Lung microvascular endothelial cell (primary cell): ENCODE results near the gene PHF24. TPM values are rescaled to one million over a fixed set of nuclear protein-coding genes. Genes with fewer than 3 reads are reported as not detected.
A peak's percentile ranks its signal among the peaks of the same experiment; 100 is the strongest.

ENCODE experiments used
- DNase-seq, 2 donors: peaks; one replicate each; pipeline versions ENCODE4 v3.0.0 to v3.0.0-alpha.2; 2010; ENCODE audit warnings: low read depth in 2 of 2
- total RNA-seq: library from RNA; depleted of rRNA; stranded (reverse); fragments of >200 nt; gene quantifications from 2 replicates; pipeline ENCODE4 v1.2.1, GENCODE V29; 2014

PHF24 gene
- total RNA-seq, 1 donor from 2014 or later = not detected

- DNase-seq = no peak
Observed at GRCh38 chr9:34983209-34983608, 25.1 kb downstream of the PHF24 start.

- DNase-seq = peak; percentile 48 to 49
Observed at GRCh38 chr9:34984049-34984448, 26.0 kb downstream of the PHF24 start.

GRCh38 chr9:34985311-34985899, 27.3 kb downstream of the PHF24 start:
- peak; percentile 73 to 84 for DNase-seq

- DNase-seq = peak; percentile 52 to 59
Observed at GRCh38 chr9:34986540-34987047, 28.5 kb downstream of the PHF24 start.

GRCh38 chr9:34987160-34987901, 29.2 kb downstream of the PHF24 start:
- DNase-seq = no peak

GRCh38 chr9:34988218-34989002, 30.3 kb downstream of the PHF24 start:
- no peak for DNase-seq

GRCh38 chr9:34989003-34989945, 31.2 kb downstream of the PHF24 start, which contains the start of gene DNAJB5:
Gene DNAJB5, plus strand, starts transcription at chr9:34989745. Its CDS starts 886 bp downstream, at chr9:34990631.
- peak; percentile 100 for DNase-seq

GRCh38 chr9:34989946-34990635, 32.0 kb downstream of the PHF24 start:
- DNase-seq = peak; percentile 61 to 64

- no peak for DNase-seq
Observed at GRCh38 chr9:34990908-34991606, 33.0 kb downstream of the PHF24 start.

- DNase-seq = no peak
Observed at GRCh38 chr9:34991607-34992375, 33.7 kb downstream of the PHF24 start.

GRCh38 chr9:34992376-34992951, 34.4 kb downstream of the PHF24 start:
- DNase-seq = peak; percentile 80 to 90

GRCh38 chr9:34993502-34994259, 35.6 kb downstream of the PHF24 start:
- peak; percentile 33 to 49 for DNase-seq

- peak; percentile 40 to 53 for DNase-seq
Observed at GRCh38 chr9:34994260-34994899, 36.3 kb downstream of the PHF24 start.

GRCh38 chr9:34994900-34995669, 37.0 kb downstream of the PHF24 start:
- DNase-seq = peak in 1 of 2 donors; percentile 59

- no peak for DNase-seq
Observed at GRCh38 chr9:34995670-34996060, 37.6 kb downstream of the PHF24 start.

GRCh38 chr9:34996181-34996904, 38.3 kb downstream of the PHF24 start:
- no peak for DNase-seq
